Activated naive CD8-positive, alpha-beta T cell (primary cell): ENCODE measurements around the gene SIRPA.
"Not testable (repeated sequence)": the region's sequence is repeated elsewhere in the genome, so short reads cannot be mapped to it uniquely, and the experiment has no call there.

Experiments
- H3K27ac Mint-ChIP-seq: one replicate; pipeline ENCODE4 v1.8.0; 2021; ENCODE audit warnings: mixed read lengths
- H3K27me3 Mint-ChIP-seq: one replicate; pipeline ENCODE4 v1.8.0; 2021; ENCODE audit warnings: mixed read lengths
- H3K36me3 Mint-ChIP-seq: one replicate; pipeline ENCODE4 v1.8.0; 2021; ENCODE audit warnings: mixed read lengths
- H3K4me1 Mint-ChIP-seq: one replicate; pipeline ENCODE4 v1.8.0; 2021; ENCODE audit warnings: low read depth, mixed read lengths
- H3K4me3 Mint-ChIP-seq: one replicate; pipeline ENCODE4 v1.8.0; 2021; ENCODE audit warnings: mild to moderate bottlenecking, mixed read lengths
- H3K9me3 Mint-ChIP-seq: one replicate; pipeline ENCODE4 v1.8.0; 2021; ENCODE audit warnings: low read depth, mixed read lengths

SIRPA gene

GRCh38 chr20:1902188-1902587 is 7.0 kb downstream of the SIRPA start:
- Mint-ChIP-seq H3K27me3 (peaks cover 14% of the 10 kb centered on the region), H3K36me3 (no peaks in the 10 kb centered on the region), H3K27ac (no peak overlapping the region)

GRCh38 chr20:1904135-1904534 is 8.9 kb downstream of the SIRPA start:
- no peak overlapping the region for H3K4me3 Mint-ChIP-seq
- H3K36me3 Mint-ChIP-seq: no peaks in the 10 kb centered on the region
- H3K27me3 Mint-ChIP-seq: peaks cover 8% of the 10 kb centered on the region
- no peaks in the 10 kb centered on the region for H3K9me3 Mint-ChIP-seq
- H3K27ac Mint-ChIP-seq: no peak overlapping the region
- H3K4me1 Mint-ChIP-seq: no peaks in the 10 kb centered on the region

More at GRCh38 chr20:1902188-1902587, 7.0 kb downstream of the SIRPA start:
- Mint-ChIP-seq H3K9me3 (no peaks in the 10 kb centered on the region), H3K4me3 (no peak overlapping the region), H3K4me1 (no peaks in the 10 kb centered on the region)

- Mint-ChIP-seq H3K4me3 (no peak overlapping the region), H3K4me1 (no peaks in the 10 kb centered on the region), H3K9me3 (no peaks in the 10 kb centered on the region), H3K27ac (no peak overlapping the region), H3K27me3 (peaks cover 7% of the 10 kb centered on the region), H3K36me3 (no peaks in the 10 kb centered on the region)
These were observed 9.8 kb downstream of the SIRPA start for GRCh38 chr20:1905009-1905408.

- Mint-ChIP-seq H3K27me3 (peaks cover 8% of the 10 kb centered on the region), H3K9me3 (no peaks in the 10 kb centered on the region), H3K4me1 (no peaks in the 10 kb centered on the region), H3K27ac (no peak overlapping the region), H3K4me3 (no peak overlapping the region), H3K36me3 (no peaks in the 10 kb centered on the region)
These were observed 10.5 kb downstream of the SIRPA start for GRCh38 chr20:1905693-1906092.

- no peaks in the 10 kb centered on the region for H3K4me1 Mint-ChIP-seq
- H3K27ac Mint-ChIP-seq: no peak overlapping the region
- H3K27me3 Mint-ChIP-seq: peaks cover 8% of the 10 kb centered on the region
- H3K9me3 Mint-ChIP-seq: no peaks in the 10 kb centered on the region
- no peaks in the 10 kb centered on the region for H3K36me3 Mint-ChIP-seq
- H3K4me3 Mint-ChIP-seq: no peak overlapping the region
These were observed 11.3 kb downstream of the SIRPA start for GRCh38 chr20:1906361-1907051.

- Mint-ChIP-seq H3K27me3 (peaks cover 6% of the 10 kb centered on the region), H3K4me1 (no peaks in the 10 kb centered on the region), H3K9me3 (no peaks in the 10 kb centered on the region), H3K4me3 (no peak overlapping the region), H3K36me3 (no peaks in the 10 kb centered on the region), H3K27ac (no peak overlapping the region)
These were observed 12.4 kb downstream of the SIRPA start for GRCh38 chr20:1907586-1907985.

- no peak overlapping the region for H3K27ac Mint-ChIP-seq
- no peaks in the 10 kb centered on the region for H3K4me1 Mint-ChIP-seq
- H3K9me3 Mint-ChIP-seq: no peaks in the 10 kb centered on the region
- H3K4me3 Mint-ChIP-seq: no peak overlapping the region
- no peaks in the 10 kb centered on the region for H3K36me3 Mint-ChIP-seq
- H3K27me3 Mint-ChIP-seq: peaks cover 6% of the 10 kb centered on the region
These were observed 13.0 kb downstream of the SIRPA start for GRCh38 chr20:1908191-1908590.

- H3K4me1 Mint-ChIP-seq: no peaks in the 10 kb centered on the region
- no peaks in the 10 kb centered on the region for H3K9me3 Mint-ChIP-seq
- no peaks in the 10 kb centered on the region for H3K36me3 Mint-ChIP-seq
- peaks cover 4% of the 10 kb centered on the region for H3K27me3 Mint-ChIP-seq
- no peak overlapping the region for H3K4me3 Mint-ChIP-seq
- no peak overlapping the region for H3K27ac Mint-ChIP-seq
These were observed 13.9 kb downstream of the SIRPA start for GRCh38 chr20:1909097-1909496.

- Mint-ChIP-seq H3K27ac (no peak overlapping the region), H3K9me3 (no peaks in the 10 kb centered on the region), H3K27me3 (peaks cover 4% of the 10 kb centered on the region), H3K4me3 (no peak overlapping the region), H3K36me3 (no peaks in the 10 kb centered on the region), H3K4me1 (no peaks in the 10 kb centered on the region)
These were observed 16.3 kb downstream of the SIRPA start for GRCh38 chr20:1911536-1911935.

GRCh38 chr20:1912053-1912452 is 16.8 kb downstream of the SIRPA start:
- Mint-ChIP-seq H3K4me3 (no peak overlapping the region), H3K27ac (no peak overlapping the region), H3K36me3 (no peaks in the 10 kb centered on the region), H3K4me1 (no peaks in the 10 kb centered on the region), H3K9me3 (no peaks in the 10 kb centered on the region), H3K27me3 (peaks cover 4% of the 10 kb centered on the region)

- Mint-ChIP-seq H3K27ac (no peak overlapping the region), H3K4me1 (no peaks in the 10 kb centered on the region), H3K27me3 (peaks cover 4% of the 10 kb centered on the region)
These were observed 17.4 kb downstream of the SIRPA start for GRCh38 chr20:1912646-1913045.

GRCh38 chr20:1915233-1915632 is 20.0 kb downstream of the SIRPA start:
- H3K9me3 Mint-ChIP-seq, H3K27ac Mint-ChIP-seq, H3K4me1 Mint-ChIP-seq, H3K27me3 Mint-ChIP-seq, H3K36me3 Mint-ChIP-seq, H3K4me3 Mint-ChIP-seq: not testable (repeated sequence)

More at GRCh38 chr20:1912646-1913045, 17.4 kb downstream of the SIRPA start:
- H3K9me3 Mint-ChIP-seq: no peaks in the 10 kb centered on the region
- H3K4me3 Mint-ChIP-seq: no peak overlapping the region
- no peaks in the 10 kb centered on the region for H3K36me3 Mint-ChIP-seq

- Mint-ChIP-seq H3K27ac (no peak overlapping the region), H3K4me3 (no peak overlapping the region), H3K27me3 (no peaks in the 10 kb centered on the region), H3K36me3 (no peaks in the 10 kb centered on the region), H3K9me3 (no peaks in the 10 kb centered on the region), H3K4me1 (no peaks in the 10 kb centered on the region)
These were observed 20.5 kb downstream of the SIRPA start for GRCh38 chr20:1915725-1916124.

GRCh38 chr20:1917786-1918185 is 22.6 kb downstream of the SIRPA start:
- Mint-ChIP-seq H3K4me1 (no peaks in the 10 kb centered on the region), H3K36me3 (no peaks in the 10 kb centered on the region), H3K27me3 (no peaks in the 10 kb centered on the region), H3K4me3 (no peak overlapping the region), H3K9me3 (no peaks in the 10 kb centered on the region), H3K27ac (no peak overlapping the region)

- no peaks in the 10 kb centered on the region for H3K36me3 Mint-ChIP-seq
- H3K4me1 Mint-ChIP-seq: no peaks in the 10 kb centered on the region
- no peak overlapping the region for H3K4me3 Mint-ChIP-seq
- H3K27ac Mint-ChIP-seq: no peak overlapping the region
- no peaks in the 10 kb centered on the region for H3K9me3 Mint-ChIP-seq
- H3K27me3 Mint-ChIP-seq: no peaks in the 10 kb centered on the region
These were observed 23.4 kb downstream of the SIRPA start for GRCh38 chr20:1918491-1919165.

- no peaks in the 10 kb centered on the region for H3K27me3 Mint-ChIP-seq
- H3K27ac Mint-ChIP-seq: no peak overlapping the region
- H3K4me3 Mint-ChIP-seq: no peak overlapping the region
- no peaks in the 10 kb centered on the region for H3K36me3 Mint-ChIP-seq
- H3K4me1 Mint-ChIP-seq: no peaks in the 10 kb centered on the region
- no peaks in the 10 kb centered on the region for H3K9me3 Mint-ChIP-seq
These were observed 25.0 kb downstream of the SIRPA start for GRCh38 chr20:1920252-1920651.
